Neural cell (in vitro differentiated cells): ENCODE measurements around the gene PRKX.

Experiments
- EZH2 ChIP-seq: fragments of 200-600, 300-800 bp; shearing (Covaris generic), sonication (generic); IDR thresholded peaks from 2 replicates; pipeline ENCODE4 v1.6.1; 2014; ENCODE audit warnings: antibody characterized with exemption, low read length, borderline replicate concordance, mild to moderate bottlenecking; ENCODE audit not compliant: insufficient read depth, poor library complexity, severe bottlenecking
- TF ChIP-seq, protein P1 (sequence below): fragments of 450-650 bp; IDR thresholded peaks from 2 replicates; pipeline ENCODE4 v1.5.1; 2014; ENCODE audit warnings: antibody characterized with exemption, mild to moderate bottlenecking, moderate library complexity; ENCODE audit not compliant: poor library complexity, severe bottlenecking

DNA sequence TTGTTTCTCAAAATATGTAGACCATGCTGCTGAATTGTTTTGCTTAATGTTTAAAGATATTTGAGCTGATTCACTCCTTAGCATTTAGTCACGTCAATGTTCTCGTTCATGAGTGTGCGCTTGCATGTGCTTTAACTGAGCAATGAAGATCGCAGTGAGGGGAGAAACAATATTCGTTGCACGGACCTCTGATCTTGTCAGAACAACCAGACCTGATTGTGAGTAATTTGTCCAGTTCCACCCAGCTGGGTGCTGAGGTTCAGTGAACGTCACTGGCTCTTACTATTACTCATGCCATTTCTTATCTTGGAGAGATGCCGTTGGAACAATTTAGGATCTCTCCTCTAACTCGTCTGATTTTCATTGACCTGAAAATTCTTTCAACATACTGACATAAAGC lies 15.0 kb upstream of the PRKX start:
- TF ChIP-seq, protein P1, sequence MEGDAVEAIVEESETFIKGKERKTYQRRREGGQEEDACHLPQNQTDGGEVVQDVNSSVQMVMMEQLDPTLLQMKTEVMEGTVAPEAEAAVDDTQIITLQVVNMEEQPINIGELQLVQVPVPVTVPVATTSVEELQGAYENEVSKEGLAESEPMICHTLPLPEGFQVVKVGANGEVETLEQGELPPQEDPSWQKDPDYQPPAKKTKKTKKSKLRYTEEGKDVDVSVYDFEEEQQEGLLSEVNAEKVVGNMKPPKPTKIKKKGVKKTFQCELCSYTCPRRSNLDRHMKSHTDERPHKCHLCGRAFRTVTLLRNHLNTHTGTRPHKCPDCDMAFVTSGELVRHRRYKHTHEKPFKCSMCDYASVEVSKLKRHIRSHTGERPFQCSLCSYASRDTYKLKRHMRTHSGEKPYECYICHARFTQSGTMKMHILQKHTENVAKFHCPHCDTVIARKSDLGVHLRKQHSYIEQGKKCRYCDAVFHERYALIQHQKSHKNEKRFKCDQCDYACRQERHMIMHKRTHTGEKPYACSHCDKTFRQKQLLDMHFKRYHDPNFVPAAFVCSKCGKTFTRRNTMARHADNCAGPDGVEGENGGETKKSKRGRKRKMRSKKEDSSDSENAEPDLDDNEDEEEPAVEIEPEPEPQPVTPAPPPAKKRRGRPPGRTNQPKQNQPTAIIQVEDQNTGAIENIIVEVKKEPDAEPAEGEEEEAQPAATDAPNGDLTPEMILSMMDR = no peak
- TF ChIP-seq EZH2 = no peak
